GM12878 (cell line): ENCODE data around the gene ITIH1.

ENCODE experiments used
- BACH1 ChIP-seq: fragments of 450-650 bp; IDR thresholded peaks from 2 replicates; pipeline ENCODE4 v1.6.1; 2017; ENCODE audit warnings: mild to moderate bottlenecking, borderline replicate concordance
- BHLHE40 ChIP-seq, 2 experiments: fragments of 450-650 bp in 1 of 2; IDR thresholded peaks; 2 replicates each; pipeline ENCODE4 v1.6.1; 2011 to 2017; ENCODE audit warnings: low read depth in 2 of 2, borderline replicate concordance in 1 of 2, improper control_type of control experiment in 1 of 2, low read length in 1 of 2, mild to moderate bottlenecking in 1 of 2
- CTCF ChIP-seq, 3 experiments: IDR thresholded peaks in 2 of 3; conservative IDR thresholded peaks in 1 of 3; 2 replicates each; pipeline ENCODE4 v1.5.1; 2011; ENCODE audit warnings: low read depth in 3 of 3, low read length in 3 of 3, mild to moderate bottlenecking in 3 of 3, control low read depth in 2 of 3, moderate library complexity in 2 of 3, inconsistent platforms in 1 of 3, mixed read lengths in 1 of 3; ENCODE audit not compliant: control insufficient read depth in 2 of 3, insufficient read depth in 1 of 3; ENCODE audit errors: extremely low read depth in 1 of 3
- IKZF2 ChIP-seq, 2 experiments: fragments of 450-650 bp; IDR thresholded peaks; 2 replicates each; pipeline ENCODE4 v1.6.1; 2017; ENCODE audit warnings: mild to moderate bottlenecking in 2 of 2, moderate library complexity in 2 of 2
- JUND ChIP-seq: IDR thresholded peaks from 2 replicates; pipeline ENCODE4 v1.6.1; 2012; ENCODE audit warnings: low read depth, mild to moderate bottlenecking, low read length, improper control_type of control experiment, moderate library complexity
- KLF5 ChIP-seq: fragments of 450-650 bp; IDR thresholded peaks from 2 replicates; pipeline ENCODE4 v1.6.1; 2014; ENCODE audit warnings: mild to moderate bottlenecking; ENCODE audit not compliant: partially characterized antibody
- SP1 ChIP-seq: IDR thresholded peaks from one replicate; pipeline ENCODE4 v1.6.1; 2011; ENCODE audit warnings: low read depth, low read length
- SREBF1 ChIP-seq: IDR thresholded peaks from 2 replicates; pipeline ENCODE4 v1.6.1; 2012; ENCODE audit warnings: mild to moderate bottlenecking, low read length
- YY1 ChIP-seq: IDR thresholded peaks from 2 replicates; pipeline ENCODE4 v1.6.1; 2011; ENCODE audit warnings: low read depth, mild to moderate bottlenecking, low read length

GRCh38 chr3:52829906-52830463 is 52.6 kb downstream of the ITIH1 start:
- TF ChIP-seq CTCF (IDR thresholded peaks at IDR 0.05 in 2 of 3, conservative IDR thresholded peaks at IDR 0.05 in 1 of 3; ENCODE audit: control insufficient read depth in 2 of 3, extremely low read depth in 1 of 3, insufficient read depth in 1 of 3, low read depth in 3 of 3, low read length in 3 of 3) (no peak), IKZF2 (IDR thresholded peaks at IDR 0.05) (no peak), SP1 (no peak), JUND (no peak), SREBF1 (no peak), BACH1 (no peak), KLF5 (no peak), BHLHE40 (IDR thresholded peaks at IDR 0.05; ENCODE audit: borderline replicate concordance in 1 of 2, low read depth in 2 of 2, low read length in 1 of 2) (no peak), YY1 (no peak)
